GM21367 (cell line): Measurements from ENCODE around the gene MCM3.
A peak's percentile ranks its signal among the peaks of the same experiment; 100 is the strongest.

ENCODE experiments used
- ATAC-seq: cut with Tn5 transposase; IDR thresholded peaks from one replicate; pipeline ENCODE4 v1.9.1; 2021; ENCODE audit not compliant: unreplicated experiment

Gene MCM3

DNA sequence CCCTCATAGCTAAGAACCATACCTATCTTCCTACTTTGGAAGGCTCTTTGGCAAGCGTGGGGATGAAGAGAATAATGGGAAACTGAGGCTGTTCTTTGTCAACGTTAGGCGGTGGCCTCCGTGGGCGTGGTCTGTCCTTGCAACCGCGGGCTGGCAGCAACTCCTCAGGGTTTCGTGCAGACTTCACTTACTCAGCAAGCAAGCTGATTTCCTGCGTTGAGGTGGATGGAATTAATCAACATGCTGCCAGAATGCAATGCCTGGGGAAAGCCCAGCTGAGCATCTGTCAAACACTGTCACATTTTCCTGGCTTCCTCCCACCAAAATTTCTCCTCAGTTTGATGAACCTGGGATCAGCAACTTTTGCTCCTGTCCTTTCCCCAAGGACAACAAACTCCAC, 31.0 kb downstream of the MCM3 start:
- no peak for ATAC-seq

DNA sequence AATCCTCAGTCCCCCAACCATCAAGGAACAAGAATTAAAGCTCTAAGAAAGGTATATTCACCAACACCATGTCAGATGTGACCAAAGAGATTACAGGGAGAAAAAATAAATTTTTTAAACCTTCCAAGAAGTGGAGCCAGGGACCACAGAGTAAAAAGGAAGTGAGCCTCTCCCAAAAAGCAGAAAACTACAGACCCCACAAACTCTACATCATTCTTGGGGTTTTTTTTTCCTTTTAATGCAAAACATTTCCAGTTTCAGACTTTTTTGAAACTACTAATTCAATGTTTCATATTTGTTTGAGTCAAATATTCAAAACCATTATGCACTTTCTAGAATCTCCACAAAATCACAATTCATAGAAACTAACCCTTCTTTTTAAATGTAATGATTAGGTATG, 33.4 kb downstream of the MCM3 start:
- ATAC-seq, result no peak

DNA sequence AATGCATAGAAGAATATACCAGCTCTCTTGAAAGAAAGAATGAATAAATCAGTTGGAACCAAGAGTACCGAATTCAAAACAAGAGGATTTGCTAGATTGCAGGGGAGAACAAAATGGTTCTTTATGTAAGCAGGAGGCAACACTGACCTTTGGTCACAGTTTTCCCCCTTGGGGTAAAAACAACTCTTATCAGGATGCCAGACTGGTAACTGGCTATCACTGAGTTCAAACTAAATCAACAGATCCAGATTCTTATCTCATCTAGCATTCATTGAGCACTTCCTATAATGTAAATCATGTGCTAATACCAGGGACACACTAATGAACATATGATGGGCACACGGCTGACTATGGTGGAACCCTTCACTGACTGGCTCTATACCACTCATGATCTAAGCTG, 35.5 kb downstream of the MCM3 start:
- ATAC-seq, result no peak

- ATAC-seq, result no peak
Observed at GRCh38 chr6:52245425-52245824, 39.1 kb downstream of the MCM3 start.

DNA sequence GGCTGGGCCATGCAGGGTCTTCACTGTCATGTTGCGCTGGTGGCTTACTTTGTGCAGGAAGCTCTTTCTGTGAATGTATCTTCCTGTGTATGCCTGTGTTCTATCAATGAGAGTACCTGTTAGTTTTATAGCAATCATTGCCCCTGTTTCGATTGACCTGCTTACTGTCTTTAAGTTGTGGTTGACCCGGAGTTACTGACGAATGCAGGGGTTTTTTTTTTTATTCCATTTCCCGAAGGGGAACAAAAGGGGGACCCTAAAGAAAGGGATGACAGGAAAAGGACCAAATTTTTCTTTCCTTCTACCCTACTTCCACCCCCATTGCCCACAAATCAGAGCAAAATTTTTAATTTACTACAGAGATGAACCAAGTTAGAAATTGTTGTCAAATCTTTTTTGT, 40.1 kb downstream of the MCM3 start, which contains the start of gene IL17F:
TSS of gene IL17F (minus strand) at position 101 of the 400 bp plus-strand sequence. CDS start at position 30, 71 bp downstream.
- ATAC-seq, result no peak

DNA sequence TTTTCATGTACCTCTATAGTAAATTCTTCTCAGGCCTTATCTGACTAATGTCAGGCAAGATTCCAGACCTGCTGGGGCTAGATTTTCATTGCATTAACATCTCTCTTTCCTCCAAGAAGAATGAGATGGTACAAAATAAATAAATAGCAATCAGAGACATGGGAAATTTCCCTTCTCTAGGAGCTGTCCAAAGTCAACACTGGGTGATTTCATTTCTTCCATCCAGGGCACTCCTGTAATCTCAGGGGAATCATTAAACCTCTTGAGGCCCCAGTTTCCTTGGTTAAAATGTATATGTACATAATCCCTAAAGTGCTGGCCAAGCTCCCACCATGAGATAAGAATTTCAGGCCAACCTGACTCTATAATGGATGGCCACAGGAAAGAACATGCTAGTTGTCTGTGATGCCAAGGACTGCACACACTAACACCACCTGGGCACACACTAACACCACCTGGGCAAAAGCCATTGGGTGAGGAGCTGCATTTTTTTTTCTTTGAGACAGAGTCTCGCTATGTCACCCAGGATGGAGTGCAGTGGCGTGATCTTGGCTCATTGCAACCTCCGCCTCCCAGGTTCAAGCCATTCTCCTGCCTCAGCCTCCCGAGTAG, 41.2 kb downstream of the MCM3 start:
- ATAC-seq, result no peak

DNA sequence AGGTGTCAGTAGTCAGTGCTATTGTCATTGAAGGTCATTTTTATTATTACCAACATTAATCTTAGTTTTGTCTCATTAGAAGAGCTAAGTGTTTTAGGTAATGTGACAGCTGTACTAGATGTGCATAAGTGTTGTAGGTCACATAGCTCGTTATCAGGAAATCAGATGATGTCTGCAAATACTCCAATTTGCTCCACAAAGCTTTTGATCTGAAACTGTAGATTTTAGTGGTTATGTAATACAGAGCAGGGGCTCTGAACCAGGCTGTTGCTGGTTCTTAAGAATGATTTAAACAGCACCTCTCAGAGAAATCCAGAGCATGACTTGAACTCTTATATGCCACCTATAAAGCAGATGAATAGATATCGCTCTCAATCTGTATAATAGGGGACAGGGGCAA, 42.7 kb downstream of the MCM3 start:
- no peak for ATAC-seq

- ATAC-seq, result peak; percentile 83
Observed at GRCh38 chr6:52233975-52234823, 50.3 kb downstream of the MCM3 start.

GRCh38 chr6:52233005-52233404, 51.5 kb downstream of the MCM3 start:
- ATAC-seq, result no peak

DNA sequence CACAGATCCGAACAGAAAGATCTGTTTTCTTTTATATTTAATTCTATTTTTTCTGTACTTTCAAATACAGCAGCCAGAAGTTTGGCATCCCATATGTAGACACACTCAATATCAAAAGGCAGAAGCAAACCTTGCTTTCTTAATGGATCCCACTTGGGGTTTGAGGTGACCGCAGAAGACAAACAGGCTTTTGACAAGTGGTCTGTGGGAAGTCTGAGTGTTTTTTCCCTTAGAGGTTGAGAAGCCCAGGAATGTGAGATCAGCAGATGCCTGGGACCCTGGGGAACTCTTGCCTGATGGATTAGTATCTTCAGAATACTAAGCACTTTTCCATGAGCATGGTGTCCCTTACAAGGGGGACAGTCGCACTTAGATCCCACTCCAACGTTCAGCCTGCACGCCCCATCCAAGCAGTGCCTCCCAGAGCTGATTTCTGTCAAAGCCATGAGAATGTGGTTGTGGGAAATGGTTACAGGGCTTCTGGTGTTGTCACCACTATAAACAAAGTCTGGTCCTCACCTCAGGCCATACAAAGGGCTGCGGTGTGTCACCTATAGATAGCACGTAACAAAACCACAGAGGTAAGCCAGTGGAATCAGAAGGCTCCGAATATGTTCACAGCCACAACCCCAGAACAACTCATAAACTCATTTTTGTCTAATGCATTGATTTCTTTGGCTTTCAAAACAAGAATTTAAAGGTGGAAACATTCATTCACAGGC, 53.0 kb downstream of the MCM3 start:
- ATAC-seq, result no peak

DNA sequence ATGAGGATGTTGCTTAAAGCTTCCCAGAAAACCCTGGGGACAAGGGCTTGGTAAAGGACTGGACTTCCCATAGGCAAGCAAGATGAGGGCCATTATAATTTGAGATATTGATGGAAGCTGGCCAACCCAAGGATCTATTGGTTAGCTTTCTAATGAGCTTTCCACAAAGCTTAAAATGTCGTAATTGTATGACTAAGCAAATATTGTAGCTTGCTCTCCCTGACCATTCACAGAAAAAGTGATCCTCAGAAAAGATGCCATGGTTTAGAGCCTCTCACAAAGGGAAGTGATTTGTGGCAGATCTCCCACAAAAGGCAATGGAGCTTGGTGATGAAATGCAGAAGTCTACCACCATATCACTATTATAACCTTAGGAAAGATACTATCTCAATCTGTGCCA, 53.9 kb downstream of the MCM3 start:
- no peak for ATAC-seq

DNA sequence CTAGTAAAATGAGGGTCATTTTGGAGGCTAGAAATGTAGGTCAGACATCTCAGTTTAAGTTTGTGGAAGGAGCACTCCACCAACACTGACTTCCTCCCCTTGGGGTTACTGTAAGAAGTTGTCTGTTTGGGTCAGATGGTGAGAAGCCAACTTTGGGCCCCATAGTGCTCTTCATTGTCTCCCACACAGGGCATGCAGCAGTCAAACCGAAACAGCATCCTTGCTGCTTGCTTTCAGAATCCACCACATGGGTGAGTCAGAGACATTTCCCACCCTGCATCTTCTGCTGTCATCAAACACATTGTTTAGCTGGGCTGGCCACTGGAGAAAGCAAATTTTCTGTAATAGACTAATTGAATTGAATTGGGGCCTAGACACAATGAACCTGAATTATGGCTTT, 57.0 kb downstream of the MCM3 start:
- peak; percentile 99 for ATAC-seq

GRCh38 chr6:52221302-52221701, 63.2 kb downstream of the MCM3 start:
- ATAC-seq, result peak; percentile 79

DNA sequence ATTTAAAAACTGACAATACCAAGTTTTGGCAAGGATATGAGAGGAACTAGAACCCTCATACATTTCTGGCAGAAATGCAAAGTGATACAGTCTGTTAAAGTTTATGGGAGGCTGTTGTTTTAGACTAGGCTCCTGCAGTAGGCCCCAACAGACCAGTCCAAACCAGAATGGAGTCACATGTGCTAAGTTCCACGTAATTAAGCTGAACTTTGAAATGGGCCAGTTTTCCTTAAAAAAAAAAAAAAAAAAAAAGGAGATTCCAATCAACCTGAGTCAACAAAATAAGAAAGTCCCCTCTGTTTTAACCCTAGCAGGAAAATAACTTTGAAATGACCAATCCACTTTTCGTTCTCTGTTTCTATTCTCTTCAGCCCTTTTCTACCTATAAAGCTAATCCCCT, 66.8 kb downstream of the MCM3 start:
- ATAC-seq, result no peak

DNA sequence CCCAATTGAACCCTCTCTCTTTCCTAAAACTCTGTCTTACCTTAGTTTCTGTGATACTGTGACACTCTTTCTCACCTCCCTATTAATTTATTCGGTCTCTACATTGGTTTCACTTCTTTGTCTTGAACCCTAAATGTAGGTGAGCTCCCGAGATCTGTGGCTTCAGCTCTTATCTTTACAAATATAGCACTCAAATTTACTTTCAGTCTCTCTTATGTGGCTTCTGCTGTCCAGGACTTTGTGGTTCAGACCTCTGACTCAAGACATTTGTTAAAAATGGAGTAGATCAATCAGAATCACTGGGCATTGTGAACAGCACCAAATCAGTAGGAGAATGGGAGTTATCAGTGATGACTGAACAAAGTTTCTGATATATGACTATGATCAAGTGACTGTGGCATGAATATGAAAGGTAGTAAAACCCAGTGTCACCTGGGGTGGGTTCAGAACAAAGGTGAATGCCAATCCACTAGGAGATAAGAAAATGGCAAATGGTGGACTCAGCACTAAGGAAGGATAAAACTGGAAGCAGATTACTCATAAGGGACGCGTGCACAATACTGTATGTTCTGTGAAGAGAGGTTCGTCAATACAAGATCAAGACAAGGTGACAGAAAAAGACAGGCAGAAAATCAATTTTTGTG, 67.5 kb downstream of the MCM3 start:
- ATAC-seq, result no peak

DNA sequence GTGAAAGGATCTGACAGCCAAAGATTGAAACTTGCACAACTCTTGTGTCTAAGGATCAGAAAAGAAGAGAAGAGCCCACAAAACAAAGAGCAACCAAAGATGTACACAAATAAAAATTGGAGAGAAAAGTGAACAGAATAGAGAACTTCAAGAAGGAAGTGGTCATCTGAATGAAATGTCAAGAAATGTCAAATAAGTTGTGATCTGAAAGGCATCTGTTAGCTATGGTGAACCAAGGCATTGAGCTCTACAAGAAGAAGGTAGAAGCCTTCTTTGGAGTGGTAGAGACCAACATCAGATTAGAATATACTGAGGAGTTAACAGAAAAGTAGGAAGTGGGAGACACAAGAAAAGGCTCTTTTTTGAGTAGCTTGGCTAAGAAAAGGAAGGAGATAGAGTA, 68.8 kb downstream of the MCM3 start:
- no peak for ATAC-seq
